ENCODE results near the gene ZNF446. TPM values are rescaled to one million over a fixed set of nuclear protein-coding genes. Genes with fewer than 3 reads are reported as not detected.

The ZNF446 gene
- total RNA-seq, 1 experiment from 2014 or later, result 6.0 TPM

GRCh38 chr19:58510084-58510862 is 34.1 kb downstream of the ZNF446 start:
- Mint-ChIP-seq H3K9me3 (peaks cover 14% of the 10 kb centered on the region), H3K36me3 (peaks cover 10% of the 10 kb centered on the region), H3K4me1 (peaks cover 8% of the 10 kb centered on the region), H3K4me3 (no peak overlapping the region), H3K27me3 (ENCODE audit: low read depth) (peaks cover 22% of the 10 kb centered on the region), H3K27ac (no peak overlapping the region)
- no peak for TF ChIP-seq NFE2L1 (CRISPR knock-in tag; IDR thresholded peaks at IDR 0.05)
- no peak for TF ChIP-seq ZNF425 (CRISPR knock-in tag; conservative IDR thresholded peaks at IDR 0.05)
- no peak for TF ChIP-seq ZNF219 (CRISPR knock-in tag; IDR thresholded peaks at IDR 0.05; ENCODE audit: borderline replicate concordance)
- TF ChIP-seq KAT7 (CRISPR knock-in tag; IDR thresholded peaks at IDR 0.05; ENCODE audit: borderline replicate concordance), result no peak
- TF ChIP-seq FOXP4 (CRISPR knock-in tag; IDR thresholded peaks at IDR 0.05), result no peak
- no peak for TF ChIP-seq CREM (CRISPR knock-in tag; IDR thresholded peaks at IDR 0.05)
- no peak for TF ChIP-seq PREB (CRISPR knock-in tag; IDR thresholded peaks at IDR 0.05; ENCODE audit: borderline replicate concordance)
- TF ChIP-seq ZNF671 (CRISPR knock-in tag; IDR thresholded peaks at IDR 0.05), result no peak
- TF ChIP-seq ESRRA (CRISPR knock-in tag; IDR thresholded peaks at IDR 0.05; ENCODE audit: borderline replicate concordance), result no peak
- DNase-seq (ENCODE audit: low spot score) (no peak), ATAC-seq (no peak)
- ChIA-PET CTCF (no interaction called here), POLR2A (no interaction called here)

- peaks cover 18% of the 10 kb centered on the region for H3K4me1 Mint-ChIP-seq
- CTCF ChIA-PET, result no interaction called here
- POLR2A ChIA-PET, result interaction anchor here (0.8 kb wide), 1 partner anchor 44 kb away, joined by 3 read pairs; no protein-coding TSS in a partner anchor
- DNase-seq (ENCODE audit: low spot score), result no peak
- H3K4me3 Mint-ChIP-seq, result no peak within 1 kb of the TSS
- peaks cover 15% of the 10 kb centered on the region for H3K36me3 Mint-ChIP-seq
- no peak for ATAC-seq
- peaks cover 20% of the 10 kb centered on the region for H3K27me3 Mint-ChIP-seq (ENCODE audit: low read depth)
- H3K9me3 Mint-ChIP-seq, result peaks cover 11% of the 10 kb centered on the region
- H3K27ac Mint-ChIP-seq, result no peak within 1 kb of the TSS
- TF ChIP-seq ZNF317 (CRISPR knock-in tag; IDR thresholded peaks at IDR 0.05; ENCODE audit: borderline replicate concordance, low read depth) (no peak), ZNF671 (CRISPR knock-in tag; IDR thresholded peaks at IDR 0.05) (no peak), CREB1 (CRISPR knock-in tag; IDR thresholded peaks at IDR 0.05) (no peak), IRF1 (CRISPR knock-in tag; IDR thresholded peaks at IDR 0.05) (no peak), E2F1 (CRISPR knock-in tag; IDR thresholded peaks at IDR 0.05) (no peak), HMGA2 (CRISPR knock-in tag; IDR thresholded peaks at IDR 0.05) (no peak), ZNF416 (CRISPR knock-in tag; IDR thresholded peaks at IDR 0.05) (no peak), FOXK1 (CRISPR knock-in tag; IDR thresholded peaks at IDR 0.05) (no peak), ZNF138 (CRISPR knock-in tag; conservative IDR thresholded peaks at IDR 0.05) (no peak), GTF2I (CRISPR knock-in tag; conservative IDR thresholded peaks at IDR 0.05) (no peak), FOXP4 (CRISPR knock-in tag; IDR thresholded peaks at IDR 0.05) (no peak), ZNF232 (CRISPR knock-in tag; IDR thresholded peaks at IDR 0.05) (no peak), ZNF219 (CRISPR knock-in tag; IDR thresholded peaks at IDR 0.05; ENCODE audit: borderline replicate concordance) (no peak), ZNF263 (CRISPR knock-in tag; IDR thresholded peaks at IDR 0.05; ENCODE audit: low read depth) (no peak), NR2C2 (CRISPR knock-in tag; IDR thresholded peaks at IDR 0.05) (no peak), E2F4 (CRISPR knock-in tag; IDR thresholded peaks at IDR 0.05; ENCODE audit: borderline replicate concordance, low read depth) (no peak)
These were observed 35.4 kb downstream of the ZNF446 start, which contains the start of gene SLC27A5 for GRCh38 chr19:58511353-58512208. SLC27A5 (minus strand) TSS chr19:58511992; CDS start chr19:58511955, 37 bp downstream.
